Measurements from ENCODE around the gene AHNAK2.

The AHNAK2 gene

GRCh38 chr14:104887623-104888488 lies 90.3 kb downstream of the AHNAK2 start:
- TF ChIP-seq EZH2phosphoT487 (conservative IDR thresholded peaks at IDR 0.05; ENCODE audit: low read length) (no peak), CTCF (IDR thresholded peaks at IDR 0.05; ENCODE audit: insufficient read depth, low read length, poor library complexity, severe bottlenecking) (no peak)
- Histone ChIP-seq H3K9me2 (replicated peaks; ENCODE audit: insufficient read depth, low read length) (no peaks in the 10 kb centered on the region), H3K79me2 (ENCODE audit: insufficient read depth, low read length) (no peaks in the 10 kb centered on the region), H3K4me3 (ENCODE audit: insufficient read depth, low read length, poor library complexity, severe bottlenecking) (no peak overlapping the region), H3K36me3 (ENCODE audit: low read length) (no peaks in the 10 kb centered on the region), H3K4me2 (ENCODE audit: low read depth, low read length, poor library complexity, severe bottlenecking) (no peak overlapping the region), H3K27ac (ENCODE audit: low read depth, low read length) (no peak overlapping the region), H2AFZ (ENCODE audit: low read depth, low read length, severe bottlenecking) (no peak overlapping the region), H3K9ac (ENCODE audit: low read length) (no peak overlapping the region), H3F3A (ENCODE audit: insufficient read depth) (no peaks in the 10 kb centered on the region), H3K9me3 (ENCODE audit: insufficient read depth, low read length) (no peaks in the 10 kb centered on the region), H4K20me1 (ENCODE audit: low read depth, low read length) (no peaks in the 10 kb centered on the region), H3K27me3 (ENCODE audit: low read length) (no peaks in the 10 kb centered on the region)
